ENCODE data around the gene RNF157. TPM values are rescaled to one million over a fixed set of nuclear protein-coding genes. Genes with fewer than 3 reads are reported as not detected.

Gene RNF157
- total and polyA plus RNA-seq, 10 of the 15 experiments (the other 5 are each of a cell fraction or from before 2014, with no cell fraction given): 1.4 to 15.9 (median 9.6) TPM

GRCh38 chr17:76193591-76193990, 46.7 kb downstream of the RNF157 start (continued):
- TF ChIP-seq, protein P1, sequence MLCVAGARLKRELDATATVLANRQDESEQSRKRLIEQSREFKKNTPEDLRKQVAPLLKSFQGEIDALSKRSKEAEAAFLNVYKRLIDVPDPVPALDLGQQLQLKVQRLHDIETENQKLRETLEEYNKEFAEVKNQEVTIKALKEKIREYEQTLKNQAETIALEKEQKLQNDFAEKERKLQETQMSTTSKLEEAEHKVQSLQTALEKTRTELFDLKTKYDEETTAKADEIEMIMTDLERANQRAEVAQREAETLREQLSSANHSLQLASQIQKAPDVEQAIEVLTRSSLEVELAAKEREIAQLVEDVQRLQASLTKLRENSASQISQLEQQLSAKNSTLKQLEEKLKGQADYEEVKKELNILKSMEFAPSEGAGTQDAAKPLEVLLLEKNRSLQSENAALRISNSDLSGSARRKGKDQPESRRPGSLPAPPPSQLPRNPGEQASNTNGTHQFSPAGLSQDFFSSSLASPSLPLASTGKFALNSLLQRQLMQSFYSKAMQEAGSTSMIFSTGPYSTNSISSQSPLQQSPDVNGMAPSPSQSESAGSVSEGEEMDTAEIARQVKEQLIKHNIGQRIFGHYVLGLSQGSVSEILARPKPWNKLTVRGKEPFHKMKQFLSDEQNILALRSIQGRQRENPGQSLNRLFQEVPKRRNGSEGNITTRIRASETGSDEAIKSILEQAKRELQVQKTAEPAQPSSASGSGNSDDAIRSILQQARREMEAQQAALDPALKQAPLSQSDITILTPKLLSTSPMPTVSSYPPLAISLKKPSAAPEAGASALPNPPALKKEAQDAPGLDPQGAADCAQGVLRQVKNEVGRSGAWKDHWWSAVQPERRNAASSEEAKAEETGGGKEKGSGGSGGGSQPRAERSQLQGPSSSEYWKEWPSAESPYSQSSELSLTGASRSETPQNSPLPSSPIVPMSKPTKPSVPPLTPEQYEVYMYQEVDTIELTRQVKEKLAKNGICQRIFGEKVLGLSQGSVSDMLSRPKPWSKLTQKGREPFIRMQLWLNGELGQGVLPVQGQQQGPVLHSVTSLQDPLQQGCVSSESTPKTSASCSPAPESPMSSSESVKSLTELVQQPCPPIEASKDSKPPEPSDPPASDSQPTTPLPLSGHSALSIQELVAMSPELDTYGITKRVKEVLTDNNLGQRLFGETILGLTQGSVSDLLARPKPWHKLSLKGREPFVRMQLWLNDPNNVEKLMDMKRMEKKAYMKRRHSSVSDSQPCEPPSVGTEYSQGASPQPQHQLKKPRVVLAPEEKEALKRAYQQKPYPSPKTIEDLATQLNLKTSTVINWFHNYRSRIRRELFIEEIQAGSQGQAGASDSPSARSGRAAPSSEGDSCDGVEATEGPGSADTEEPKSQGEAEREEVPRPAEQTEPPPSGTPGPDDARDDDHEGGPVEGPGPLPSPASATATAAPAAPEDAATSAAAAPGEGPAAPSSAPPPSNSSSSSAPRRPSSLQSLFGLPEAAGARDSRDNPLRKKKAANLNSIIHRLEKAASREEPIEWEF (IDR thresholded peaks at IDR 0.05; ENCODE audit: insufficient replicate concordance, low read depth, low read length): no peak

DNA sequence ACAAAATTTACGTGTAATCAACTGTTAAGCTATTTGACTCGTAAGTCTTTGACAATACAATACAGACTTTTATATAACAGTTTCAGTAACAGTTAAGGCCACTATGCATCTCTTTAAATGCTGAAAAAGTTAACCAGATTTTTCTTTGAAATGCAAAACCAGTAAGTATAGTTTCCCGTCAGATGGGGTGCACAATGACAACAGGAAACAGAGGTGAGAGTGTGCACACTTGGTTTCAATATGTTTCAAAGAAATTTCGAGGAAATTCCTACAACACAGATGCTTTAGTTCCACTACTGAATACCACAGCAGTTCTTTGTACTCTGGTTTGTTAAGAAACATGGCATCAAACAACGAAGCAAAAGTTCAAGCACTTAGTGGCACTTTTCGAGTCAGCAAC, 48.4 kb downstream of the RNF157 start:
- Histone ChIP-seq H3K4me1 (ENCODE audit: control insufficient read depth, insufficient read depth, low read length) (peaks cover 44% of the 10 kb centered on the region), H3K27ac (ENCODE audit: control insufficient read depth, insufficient read depth) (peak overlapping the region; percentile 81), H3K4me2 (ENCODE audit: control insufficient read depth, insufficient read depth) (peak overlapping the region; percentile 74), H3K9ac (ENCODE audit: control insufficient read depth, insufficient read depth, low read length) (peak overlapping the region; percentile 57; the same call in 1 of the 2 replicates), H3K4me3 (no peak overlapping the region), H3K27me3 (replicated peaks in 1 of 2; ENCODE audit: control insufficient read depth in 2 of 2, insufficient read depth in 2 of 2, low read length in 1 of 2) (no peaks in the 10 kb centered on the region), H3K9me3 (replicated peaks; ENCODE audit: control insufficient read depth, insufficient read depth, low read length) (no peaks in the 10 kb centered on the region), H4K20me1 (ENCODE audit: control insufficient read depth, insufficient read depth) (no peaks in the 10 kb centered on the region), H3K36me3 (ENCODE audit: control insufficient read depth in 2 of 2, insufficient read depth in 2 of 2, low read length in 1 of 2) (no peaks in the 10 kb centered on the region), H2AFZ (ENCODE audit: control insufficient read depth, low read depth, low read length) (no peak overlapping the region; the same call in 1 of the 2 replicates), H3K79me2 (ENCODE audit: control insufficient read depth, insufficient read depth, low read length) (no peaks in the 10 kb centered on the region)
- ChIA-PET POLR2A (interaction anchor here (0.6 to 16.8 kb wide), 11 partner anchors 12 to 297 kb away, joined by 3 to 427 read pairs (median 4); partner anchors contain the start of gene UBALD2), RAD21 (ENCODE audit: unreplicated experiment) (interaction anchor here (0.6 to 17.4 kb wide), 10 partner anchors 8 to 75 kb away, joined by 3 to 419 read pairs (median 8); partner anchors contain the start of gene UBALD2), SMC1A (ENCODE audit: uncharacterized antibody, unreplicated experiment) (interaction anchor here (0.6 to 2.8 kb wide), 20 partner anchors 8 to 88 kb away, joined by 3 to 33 read pairs (median 4); partner anchors contain the start of gene UBALD2), CTCF (interaction anchor here (0.8 to 6.7 kb wide), 13 partner anchors 8 to 268 kb away, joined by 3 to 57 read pairs (median 4); partner anchors contain the start of gene UBALD2)
- intact Hi-C loops (cut with micrococcal nuclease; ENCODE audit: unreplicated experiment): loop anchor here (5.0 kb wide), 1 partner anchor 45 kb away; no protein-coding TSS in a partner anchor
- WGBS (ENCODE audit: insufficient coverage, insufficient replicate concordance, low lambda C conversion rate, missing lambda C conversion rate): 0% methylated on average over 6 of the region's 6 CpGs
- in situ Hi-C loops (cut with MboI): no loop called here
- peak; percentile 90 for FAIRE-seq
- peak; percentile 84 for ATAC-seq
- BruUV-seq (replicated peaks): no TSS peak
- peak; percentile 85 for DNase-seq (ENCODE audit: low read depth, low spot score)
- TF ChIP-seq CHD1 (IDR thresholded peaks at IDR 0.05; ENCODE audit: low read depth, low read length) (no peak), CREM (IDR thresholded peaks at IDR 0.05; ENCODE audit: low read depth) (peak; percentile 73), TCF3 (IDR thresholded peaks at IDR 0.05; ENCODE audit: borderline replicate concordance, insufficient read depth, low read depth, low read length) (0 out of 2 replicates have a peak, but pooled peaks have one; percentile 23), RUNX3 (IDR thresholded peaks at IDR 0.05; ENCODE audit: low read length) (peak; percentile 89), ATF2 (IDR thresholded peaks at IDR 0.05; ENCODE audit: low read length) (peak; percentile 80; the same call in 1 of the 2 replicates), PAX5 (IDR thresholded peaks at IDR 0.05; ENCODE audit: borderline replicate concordance, low read depth, low read length) (peak; percentile 39; the same call in 1 of the 2 replicates), HDGF (IDR thresholded peaks at IDR 0.05) (no peak), IKZF1 (conservative IDR thresholded peaks at IDR 0.05) (peak; percentile 58), MTA3 (IDR thresholded peaks at IDR 0.05; ENCODE audit: borderline replicate concordance, low read length) (peak; percentile 79; the same call in 1 of the 2 replicates), EED (IDR thresholded peaks at IDR 0.05; ENCODE audit: low read depth) (peak; percentile 39; the same call in 1 of the 2 replicates), NR2F1 (conservative IDR thresholded peaks at IDR 0.05) (peak; percentile 48; the same call in 1 of the 2 replicates), STAT3 (IDR thresholded peaks at IDR 0.05; ENCODE audit: low read depth, low read length) (peak; percentile 83; the same call in 1 of the 2 replicates), JUNB (IDR thresholded peaks at IDR 0.05) (peak; percentile 70), POU2F2 (IDR thresholded peaks at IDR 0.05; ENCODE audit: borderline replicate concordance, low read depth, low read length) (peak; percentile 70; the same call in 1 of the 3 replicates), RFX5 (IDR thresholded peaks at IDR 0.05; ENCODE audit: low read depth, low read length) (no peak), BCL11A (IDR thresholded peaks at IDR 0.05; ENCODE audit: low read depth, low read length) (peak; percentile 53; the same call in 1 of the 2 replicates)

All from GM12878 (cell line).